Stimulated activated CD4-positive, alpha-beta T cell treated with anti-CD3 and anti-CD28 coated beads, TNF-alpha, amount 100 ng/mL, for 1 hour (primary cell): ENCODE results near the gene RAB36.
A peak's percentile ranks its signal among the peaks of the same experiment; 100 is the strongest.
"Not testable (repeated sequence)": the region's sequence is repeated elsewhere in the genome, so short reads cannot be mapped to it uniquely, and the experiment has no call there.

Experiments used
- DNase-seq, 3 donors: peaks; one replicate each; pipeline ENCODE4 v3.0.0-alpha.2; 2020; ENCODE audit warnings: low read depth in 3 of 3, low spot score in 1 of 3

RAB36 gene

GRCh38 chr22:23120415-23120899, 24.8 kb upstream of the RAB36 start:
- no peak for DNase-seq

- no peak for DNase-seq
Observed at GRCh38 chr22:23121000-23121421, 24.3 kb upstream of the RAB36 start.

GRCh38 chr22:23121424-23121823, 23.9 kb upstream of the RAB36 start:
- DNase-seq: no peak

GRCh38 chr22:23122216-23122957, 22.9 kb upstream of the RAB36 start:
- no peak for DNase-seq

- no peak for DNase-seq
Observed at GRCh38 chr22:23122992-23123803, 22.1 kb upstream of the RAB36 start.

GRCh38 chr22:23123804-23124254, 21.4 kb upstream of the RAB36 start:
- DNase-seq: no peak

GRCh38 chr22:23124611-23125511, 20.4 kb upstream of the RAB36 start:
- DNase-seq: no peak

- DNase-seq: no peak
Observed at GRCh38 chr22:23125512-23126103, 19.7 kb upstream of the RAB36 start.

GRCh38 chr22:23126165-23127054, 18.9 kb upstream of the RAB36 start:
- DNase-seq: no peak

- no peak for DNase-seq
Observed at GRCh38 chr22:23127055-23127756, 18.1 kb upstream of the RAB36 start.

- DNase-seq: no peak
Observed at GRCh38 chr22:23127788-23128187, 17.5 kb upstream of the RAB36 start.

GRCh38 chr22:23128269-23129108, 16.8 kb upstream of the RAB36 start:
- peak; percentile 21 to 60 (median 58) for DNase-seq

GRCh38 chr22:23129149-23129548, 16.1 kb upstream of the RAB36 start:
- no peak for DNase-seq

- no peak for DNase-seq
Observed at GRCh38 chr22:23130697-23131096, 14.6 kb upstream of the RAB36 start.

- no peak for DNase-seq
Observed at GRCh38 chr22:23131931-23132330, 13.3 kb upstream of the RAB36 start.

GRCh38 chr22:23132376-23133091, 12.7 kb upstream of the RAB36 start:
- DNase-seq: no peak

- no peak for DNase-seq
Observed at GRCh38 chr22:23133922-23134321, 11.4 kb upstream of the RAB36 start.

- DNase-seq: not testable (repeated sequence)
Observed at GRCh38 chr22:23136991-23137390, 8.3 kb upstream of the RAB36 start.
